OCI-M2 (cell line): ENCODE measurements around the gene RPP25L.
A peak's percentile ranks its signal among the peaks of the same experiment; 100 is the strongest.
"Not testable (repeated sequence)": the region's sequence is repeated elsewhere in the genome, so short reads cannot be mapped to it uniquely, and the experiment has no call there.

Experiments used
- DNase-seq: peaks from one replicate; lab custom pipeline; 2025; ENCODE audit not compliant: unreplicated experiment; lab: John Stamatoyannopoulos, UW

RPP25L gene, protein sequence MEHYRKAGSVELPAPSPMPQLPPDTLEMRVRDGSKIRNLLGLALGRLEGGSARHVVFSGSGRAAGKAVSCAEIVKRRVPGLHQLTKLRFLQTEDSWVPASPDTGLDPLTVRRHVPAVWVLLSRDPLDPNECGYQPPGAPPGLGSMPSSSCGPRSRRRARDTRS

DNA sequence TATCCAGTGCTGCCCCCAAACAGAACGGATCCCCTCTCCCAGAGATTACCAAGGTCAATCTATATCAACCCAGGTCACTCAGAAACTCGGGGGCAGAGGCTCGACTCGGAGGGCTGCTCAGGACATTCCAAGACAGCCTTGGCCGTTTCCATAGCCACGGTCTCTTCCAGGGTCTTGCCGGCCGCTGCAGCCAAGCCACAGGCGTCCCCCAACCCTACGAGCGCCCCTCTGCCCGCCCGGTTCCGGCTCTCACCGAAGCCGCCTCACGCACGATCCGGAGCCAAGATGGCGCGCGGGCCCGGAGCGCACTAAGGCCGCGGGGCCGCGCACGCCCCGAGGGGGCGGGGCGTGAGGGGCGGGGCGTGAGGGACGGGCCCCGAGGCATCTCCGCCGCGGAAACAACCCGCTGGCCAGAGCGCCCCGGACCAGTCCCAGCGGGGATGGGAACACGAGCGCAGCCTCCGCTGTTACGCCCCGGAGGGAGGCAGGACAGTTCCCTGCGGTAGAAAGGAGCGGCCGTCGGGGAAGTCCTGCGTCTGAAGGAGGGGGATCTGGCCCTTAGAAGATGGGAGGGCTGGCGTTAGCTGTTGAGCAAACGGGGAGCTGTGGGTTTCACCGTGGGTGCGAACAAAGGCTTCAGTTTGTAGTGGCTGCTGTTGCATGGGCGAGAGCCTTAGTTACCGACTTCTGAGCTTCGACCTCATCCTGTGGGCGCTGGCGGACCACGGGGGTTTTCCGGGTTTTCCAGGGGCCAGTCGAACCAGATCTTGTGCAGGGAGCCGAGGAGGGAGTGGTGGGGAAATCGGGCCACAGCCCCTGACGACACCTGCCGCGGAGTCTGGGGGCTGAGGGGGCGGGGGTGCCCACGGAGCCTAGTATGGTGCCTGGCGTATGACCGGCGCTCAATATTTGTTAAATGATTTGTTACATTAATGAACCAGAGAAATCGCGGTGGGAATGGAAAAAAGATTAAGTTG is at the start of gene RPP25L:
Gene RPP25L, minus strand, starts transcription at position 287 of the 977 bp plus-strand sequence. CDS start 801 bp downstream, outside the sequence.
- no peak for DNase-seq

DNA sequence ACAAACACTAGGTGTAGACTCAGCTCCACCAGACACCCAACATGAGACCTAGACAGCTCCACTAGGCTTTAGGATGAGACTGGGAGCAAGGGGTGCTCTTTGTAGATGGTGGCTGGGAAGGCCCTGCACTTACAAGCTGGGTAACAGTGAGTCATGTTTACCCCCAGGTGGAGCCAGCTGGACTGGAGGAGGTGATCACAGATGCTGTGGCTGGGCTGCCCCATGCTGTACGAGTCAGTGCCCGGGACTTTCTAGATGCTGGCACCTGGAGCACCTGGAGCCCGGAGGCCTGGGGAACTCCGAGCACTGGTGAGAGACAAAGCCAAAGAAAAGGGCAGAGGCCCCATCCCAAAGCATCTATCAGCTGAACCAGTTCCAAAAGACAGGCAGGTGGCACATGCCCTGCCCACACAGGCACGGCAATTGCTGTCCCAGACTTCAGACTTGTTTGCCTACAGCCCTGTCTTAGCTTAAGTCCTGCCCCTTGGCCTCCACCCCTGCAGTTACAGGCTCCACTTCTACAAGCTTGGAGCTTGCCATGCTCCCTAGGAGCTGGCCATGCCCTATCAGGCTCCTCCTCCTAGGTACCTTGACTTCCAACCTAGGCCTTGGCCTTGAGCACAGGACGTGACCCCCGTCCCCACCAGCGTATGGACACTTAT is 47.8 kb upstream of the RPP25L start:
- no peak for DNase-seq

DNA sequence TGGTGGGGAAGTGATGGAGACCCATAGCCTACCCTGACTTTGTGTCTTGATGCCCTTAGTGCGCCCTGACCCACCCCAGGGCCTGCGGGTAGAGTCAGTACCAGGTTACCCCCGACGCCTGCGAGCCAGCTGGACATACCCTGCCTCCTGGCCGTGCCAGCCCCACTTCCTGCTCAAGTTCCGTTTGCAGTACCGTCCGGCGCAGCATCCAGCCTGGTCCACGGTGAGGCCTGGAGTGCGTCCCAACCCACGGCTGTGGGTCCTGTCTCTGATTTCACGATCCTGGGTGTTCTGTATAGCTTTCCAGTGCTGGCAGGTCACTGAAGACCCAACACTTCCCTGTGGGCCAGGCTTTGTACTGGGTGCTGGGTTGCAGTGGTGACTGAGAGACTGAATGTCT is 46.6 kb upstream of the RPP25L start:
- DNase-seq = no peak

DNA sequence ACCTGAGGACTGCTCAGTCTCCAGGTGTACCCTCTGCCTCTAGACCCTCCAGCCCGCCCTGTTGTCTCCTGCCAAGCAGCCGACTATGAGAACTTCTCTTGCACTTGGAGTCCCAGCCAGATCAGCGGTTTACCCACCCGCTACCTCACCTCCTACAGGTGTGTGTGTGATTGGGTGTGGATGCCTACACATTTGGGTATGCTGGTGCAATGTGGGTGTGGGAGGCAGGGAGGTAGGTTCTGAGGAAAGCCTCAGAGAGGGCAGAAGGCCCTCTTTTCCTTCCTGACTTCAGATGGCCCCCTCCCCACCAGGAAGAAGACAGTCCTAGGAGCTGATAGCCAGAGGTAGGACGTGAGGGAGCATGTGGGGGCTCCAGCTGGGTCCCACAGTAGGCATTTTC is 45.1 kb upstream of the RPP25L start:
- DNase-seq = no peak

GRCh38 chr9:34655394-34655793 is 43.5 kb upstream of the RPP25L start:
- DNase-seq = no peak

GRCh38 chr9:34654323-34655051 is 42.6 kb upstream of the RPP25L start:
- DNase-seq = no peak

DNA sequence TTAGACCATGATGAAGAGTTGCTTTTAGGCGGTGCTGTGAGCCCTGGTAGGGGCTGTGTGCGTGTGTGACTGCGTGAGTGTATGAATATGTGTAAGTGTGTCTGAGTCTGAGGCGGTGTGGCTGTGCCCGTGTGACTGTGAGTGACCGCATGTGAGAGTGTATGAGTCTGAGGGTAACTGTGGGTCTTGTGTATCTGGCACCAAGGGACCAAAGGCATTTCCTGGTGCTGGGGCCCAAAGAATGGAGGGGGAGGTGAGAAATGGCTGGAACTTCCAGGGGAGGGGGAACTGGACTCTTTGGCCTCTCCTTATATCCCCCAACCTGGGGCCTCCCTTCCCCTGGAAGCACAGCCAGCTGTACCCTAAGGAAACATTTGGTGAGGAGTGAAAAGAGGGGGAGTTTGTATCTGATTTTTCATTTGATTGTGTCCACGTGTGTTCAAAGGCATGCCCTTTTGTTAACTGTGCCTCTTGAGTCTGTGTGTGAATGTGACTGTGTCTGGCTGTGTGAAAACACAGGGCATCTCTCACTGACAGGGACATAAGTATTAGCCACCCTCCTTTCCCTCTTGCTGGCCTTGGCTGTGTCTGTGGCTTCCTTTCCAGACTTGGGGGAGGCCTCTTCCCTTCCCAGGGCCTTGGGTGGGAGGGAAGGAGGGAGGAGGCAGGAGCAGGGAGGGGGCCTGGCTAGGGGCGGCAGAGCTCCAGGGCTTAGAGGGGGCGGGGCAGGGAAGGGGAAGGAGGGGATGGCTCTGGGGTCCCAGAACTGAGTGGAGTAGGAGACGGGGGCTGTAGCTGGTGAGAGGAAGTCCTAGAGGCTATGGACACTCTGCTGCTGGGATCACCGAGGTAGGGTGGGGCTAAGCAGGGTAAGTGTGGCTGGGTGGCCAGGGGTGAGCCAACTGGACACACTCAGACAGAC is 41.5 kb upstream of the RPP25L start:
- DNase-seq = no peak

DNA sequence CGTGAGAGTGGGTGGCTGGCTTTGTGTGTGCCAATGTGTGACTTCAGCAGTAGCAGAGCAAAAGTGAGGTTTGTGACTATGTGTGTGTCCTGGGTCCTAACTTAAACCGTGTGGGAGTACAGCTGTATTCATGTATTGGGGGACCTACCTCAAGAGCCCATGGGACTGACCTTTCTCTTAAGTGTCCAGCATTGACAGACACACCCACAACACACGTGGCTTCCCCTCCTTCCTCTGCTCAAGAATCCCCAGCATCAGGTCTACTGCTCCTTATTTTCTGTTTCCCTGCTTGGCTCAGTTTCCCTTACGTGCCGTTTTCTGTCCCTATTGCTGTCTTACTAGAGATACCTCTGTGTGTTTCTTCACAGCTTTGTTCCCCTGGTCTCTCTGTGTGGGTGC is 40.7 kb upstream of the RPP25L start:
- no peak for DNase-seq

DNA sequence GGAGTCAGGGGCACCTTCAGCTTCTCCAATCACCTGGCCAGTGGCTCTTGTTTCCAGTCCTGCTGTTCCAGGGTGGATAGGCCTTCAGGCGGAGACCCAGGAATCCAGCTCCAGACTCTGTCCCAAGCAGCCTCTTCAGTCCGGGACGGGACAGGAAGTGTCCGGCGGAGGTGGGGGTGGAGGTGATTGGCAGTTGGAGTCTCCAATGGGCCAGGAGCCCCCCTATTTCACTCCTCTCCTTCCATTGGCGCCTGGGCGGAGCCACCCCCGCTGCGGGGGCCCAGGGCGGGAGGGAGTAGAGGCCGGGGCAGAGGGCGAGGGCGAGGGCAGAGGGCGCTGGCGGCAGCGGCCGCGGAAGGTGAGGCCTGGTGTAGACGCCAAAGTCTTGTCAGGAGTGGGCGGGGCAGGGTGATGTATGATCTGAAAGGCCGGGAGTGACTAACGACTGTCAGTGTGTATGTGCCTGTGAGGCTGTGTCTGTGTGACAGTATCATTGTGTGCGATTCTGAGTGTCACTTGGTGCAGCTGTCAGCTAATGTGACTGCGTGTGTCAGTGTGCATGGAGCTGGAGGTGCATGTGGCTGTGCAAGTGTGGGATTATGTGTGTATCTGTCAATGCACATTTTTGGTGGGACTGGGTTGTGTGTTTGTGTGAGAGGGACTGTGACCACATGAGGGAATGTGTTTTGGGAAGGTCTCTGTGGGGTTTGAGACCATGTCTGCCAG is 40.1 kb upstream of the RPP25L start, which contains the start of gene IL11RA:
Gene IL11RA, plus strand, starts transcription at position 310 of the 726 bp plus-strand sequence. CDS start 3,033 bp downstream, outside the sequence.
- DNase-seq = no peak

DNA sequence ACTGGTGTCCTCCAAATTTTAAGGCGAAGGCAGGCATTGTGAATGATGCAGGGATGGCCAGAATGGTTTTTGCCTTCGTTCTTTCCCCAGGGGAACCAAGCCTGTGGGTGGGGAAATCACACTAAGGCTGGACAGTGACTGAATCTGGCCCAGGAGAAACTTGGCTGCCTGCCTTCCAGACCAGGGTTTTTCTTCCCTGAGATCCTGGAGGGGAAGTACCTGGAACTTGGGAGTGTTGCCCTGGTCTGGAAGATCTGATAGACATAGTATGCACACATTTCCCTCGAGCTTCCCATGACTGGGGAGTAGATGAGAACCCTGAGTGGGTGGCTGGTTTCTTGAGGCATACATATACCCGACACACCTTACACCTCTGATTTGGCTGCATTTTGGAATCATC is 39.4 kb upstream of the RPP25L start:
- no peak for DNase-seq

- DNase-seq = no peak
Measured at GRCh38 chr9:34650816-34651215, 38.9 kb upstream of the RPP25L start.

DNA sequence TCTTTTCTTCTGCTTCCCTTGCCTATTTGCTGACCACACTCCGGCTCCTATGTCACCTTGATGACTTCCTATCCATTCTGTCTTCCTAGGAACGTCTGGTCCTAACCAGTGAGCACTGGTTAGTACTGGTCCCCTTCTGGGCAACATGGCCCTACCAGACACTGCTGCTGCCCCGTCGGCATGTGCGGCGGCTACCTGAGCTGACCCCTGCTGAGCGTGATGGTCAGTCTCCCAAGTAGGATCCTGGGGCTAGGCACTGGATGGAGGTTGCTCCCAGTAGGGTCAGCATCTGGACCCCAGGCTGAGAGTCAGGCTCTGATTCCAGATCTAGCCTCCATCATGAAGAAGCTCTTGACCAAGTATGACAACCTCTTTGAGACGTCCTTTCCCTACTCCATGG is 36.8 kb upstream of the RPP25L start:
- no peak for DNase-seq

DNA sequence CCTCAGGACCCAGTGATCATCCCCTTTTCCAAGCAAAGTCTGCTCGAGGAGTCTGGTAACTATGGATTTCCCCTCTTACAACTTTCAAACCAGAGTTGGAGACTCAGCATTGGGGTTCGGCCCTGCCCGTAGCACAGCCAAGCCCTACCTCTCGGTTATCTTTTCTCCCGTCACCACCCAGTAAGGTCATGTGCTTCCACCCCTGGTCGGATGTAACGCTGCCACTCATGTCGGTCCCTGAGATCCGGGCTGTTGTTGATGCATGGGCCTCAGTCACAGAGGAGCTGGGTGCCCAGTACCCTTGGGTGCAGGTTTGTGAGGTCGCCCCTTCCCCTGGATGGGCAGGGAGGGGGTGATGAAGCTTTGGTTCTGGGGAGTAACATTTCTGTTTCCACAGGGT is 35.8 kb upstream of the RPP25L start:
- no peak for DNase-seq

GRCh38 chr9:34647084-34647403 is 35.1 kb upstream of the RPP25L start:
- DNase-seq = no peak

DNA sequence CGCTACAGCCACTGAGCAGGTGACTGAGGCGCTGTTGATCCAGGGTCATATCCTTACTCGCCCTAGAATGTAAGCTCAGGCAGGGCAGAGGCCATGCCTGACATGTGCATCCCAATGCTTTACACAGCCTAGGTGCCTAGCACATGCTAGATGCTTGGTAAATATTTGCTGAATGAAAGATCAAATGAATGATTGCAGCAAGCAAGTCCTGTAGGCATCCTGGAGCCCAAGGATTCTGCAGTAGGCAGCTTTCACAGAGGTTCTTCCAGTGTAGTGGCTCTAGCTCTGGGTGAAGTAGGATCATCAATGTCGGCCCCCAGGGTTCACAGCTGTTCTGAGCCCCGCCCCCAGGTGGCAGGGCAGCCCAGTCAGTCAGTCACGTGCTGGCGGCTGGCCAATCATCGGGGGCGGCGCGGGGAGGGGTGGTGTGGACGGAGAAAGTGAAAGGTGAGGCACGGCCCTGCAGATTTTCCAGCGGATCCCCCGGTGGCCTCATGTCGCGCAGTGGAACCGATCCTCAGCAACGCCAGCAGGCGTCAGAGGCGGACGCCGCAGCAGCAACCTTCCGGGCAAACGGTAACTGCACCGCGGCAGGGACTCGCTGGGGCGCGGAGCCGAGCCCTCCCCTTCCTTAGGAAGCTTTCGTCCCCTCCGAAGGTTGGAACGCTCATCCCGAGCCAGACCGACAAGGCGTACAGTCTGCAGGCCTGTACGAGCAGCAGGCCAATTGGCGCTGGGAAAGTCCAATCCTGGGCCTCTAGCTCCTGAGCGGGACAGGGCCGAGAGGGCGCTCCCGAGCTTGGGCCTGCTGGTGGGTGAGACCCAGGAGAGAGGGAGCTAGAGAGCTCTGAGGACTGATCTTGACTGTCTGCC is 34.5 kb upstream of the RPP25L start, which contains the start of gene GALT:
Gene GALT, plus strand, starts transcription at position 465 of the 873 bp plus-strand sequence. Its CDS starts 30 bp downstream, at position 495.
- DNase-seq = peak; percentile 49

DNA sequence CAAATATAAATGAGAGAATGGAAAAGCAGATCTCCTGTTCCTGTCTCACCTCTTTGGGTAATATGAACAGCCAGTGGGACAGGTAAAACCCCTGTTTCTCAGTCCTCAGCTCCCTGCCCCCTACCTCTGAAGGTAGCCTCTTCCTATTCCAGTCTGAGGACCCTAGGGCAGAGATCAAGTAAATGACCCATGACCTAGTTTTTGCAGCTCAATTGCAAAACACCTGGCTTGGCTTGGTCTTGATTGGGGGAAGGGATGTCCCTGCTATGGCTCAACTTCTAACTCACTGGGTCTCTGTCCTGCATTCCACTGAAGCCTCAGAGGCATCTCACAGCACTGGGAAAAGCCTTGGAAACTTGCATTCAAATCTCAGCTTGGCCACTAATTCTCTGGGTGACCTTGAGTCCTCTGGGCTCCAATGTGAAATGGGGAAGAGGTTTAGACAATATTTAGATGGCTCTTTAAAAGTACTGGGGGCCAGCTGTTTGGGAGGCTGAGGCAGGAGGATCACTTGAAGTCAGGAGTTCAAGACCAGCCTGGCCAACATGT is 32.9 kb upstream of the RPP25L start:
- DNase-seq = no peak

GRCh38 chr9:34642679-34643078 is 30.8 kb upstream of the RPP25L start:
- no peak for DNase-seq

DNA sequence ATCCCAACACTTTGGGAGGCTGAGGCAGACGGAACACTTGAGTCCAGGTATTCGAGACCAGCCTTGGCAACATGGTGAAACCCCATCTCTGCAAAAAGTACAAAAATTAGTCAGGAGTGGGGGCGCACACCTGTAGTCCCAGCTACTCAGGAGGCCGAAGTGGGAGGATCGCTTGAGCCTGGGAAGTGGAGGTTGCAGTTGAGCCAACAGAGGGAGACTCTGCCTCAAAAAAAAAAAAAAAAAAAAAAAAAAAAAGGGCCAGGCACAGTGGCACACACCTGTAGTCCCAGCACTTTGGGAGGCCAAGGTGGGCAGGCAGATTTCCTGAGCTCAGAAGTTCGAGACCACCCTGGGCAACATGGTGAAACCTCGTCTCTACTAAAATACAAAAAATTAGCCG is 27.4 kb upstream of the RPP25L start:
- not testable (repeated sequence) for DNase-seq
